Stomach smooth muscle (tissue), 2 donors: ENCODE measurements around the gene PXK.
A peak's percentile ranks its signal among the peaks of the same experiment; 100 is the strongest.

Experiments
- H3K27ac ChIP-seq: one replicate; pipeline ENCODE4 v1.7.0; 2013; ENCODE audit warnings: mild to moderate bottlenecking, low read length, inconsistent platforms
- H3K27me3 ChIP-seq, 2 donors: one replicate each; pipeline ENCODE4 v1.7.0; 2013; ENCODE audit warnings: low read length in 2 of 2; ENCODE audit not compliant: insufficient read depth in 2 of 2, control insufficient read depth in 1 of 2
- H3K36me3 ChIP-seq, 2 donors: one replicate each; pipeline ENCODE4 v1.7.0; 2013; ENCODE audit warnings: low read length in 2 of 2; ENCODE audit not compliant: control insufficient read depth in 2 of 2, insufficient read depth in 2 of 2
- H3K4me1 ChIP-seq: one replicate; pipeline ENCODE4 v1.7.0; 2013; ENCODE audit warnings: low read length; ENCODE audit not compliant: control insufficient read depth, insufficient read depth
- H3K4me3 ChIP-seq, 2 donors: one replicate each; pipeline ENCODE4 v1.7.0; 2013; ENCODE audit warnings: low read length in 2 of 2
- H3K9ac ChIP-seq, 2 donors: one replicate each; pipeline ENCODE4 v1.7.0; 2013; ENCODE audit warnings: low read length in 2 of 2, mild to moderate bottlenecking in 1 of 2
- H3K9me3 ChIP-seq, 2 donors: one replicate each; pipeline ENCODE4 v1.7.0; 2013; ENCODE audit warnings: low read length in 2 of 2; ENCODE audit not compliant: control insufficient read depth in 2 of 2
- donor health status: healthy.
- donor health status: Pancreatic carcinoma.

The PXK gene

DNA sequence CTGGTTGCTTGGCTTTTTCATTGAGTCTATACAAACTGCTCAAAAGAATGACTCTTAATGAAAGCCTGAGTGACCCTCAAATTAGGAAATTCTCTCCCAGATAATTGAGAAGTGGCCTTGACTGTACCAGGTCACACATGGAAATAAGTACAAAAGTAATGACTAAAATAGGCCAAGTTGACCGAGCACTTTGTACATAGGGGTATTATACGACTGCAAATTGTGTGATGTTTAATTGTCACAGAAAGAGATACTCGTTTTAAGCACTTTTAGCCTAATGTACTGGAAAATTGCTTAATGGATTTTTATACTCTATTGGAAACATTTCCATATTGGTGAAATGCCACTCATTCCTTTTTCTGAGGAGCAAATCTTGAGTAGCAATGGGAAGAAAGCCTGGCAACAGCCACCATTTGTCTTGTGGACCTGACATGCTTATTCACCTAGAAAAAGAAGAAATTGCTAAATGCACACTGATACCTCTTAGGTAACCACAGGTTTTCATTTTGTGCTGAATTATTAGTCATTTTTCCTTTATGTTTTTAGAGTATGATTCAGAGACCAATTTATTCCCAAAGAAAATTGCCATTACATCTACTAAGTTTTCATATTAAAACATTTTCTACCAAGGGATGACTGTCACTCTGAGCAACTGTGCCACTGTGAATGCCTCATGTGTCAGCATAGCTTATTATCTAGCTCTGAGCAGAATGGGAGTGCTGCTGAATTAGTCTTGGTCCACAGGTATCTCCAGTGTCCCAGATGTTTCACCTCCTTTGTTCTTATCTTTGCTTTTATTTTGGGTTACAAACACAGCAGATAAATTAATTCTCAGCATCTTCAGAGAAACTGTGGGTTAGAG lies 8.9 kb upstream of the PXK start:
- H3K4me1 ChIP-seq, result peaks cover 11% of the 10 kb centered on the region
- no peaks in the 10 kb centered on the region for H3K9me3 ChIP-seq
- H3K27ac ChIP-seq, result no peak overlapping the region
- H3K36me3 ChIP-seq, result peaks cover 4 to 7% of the 10 kb centered on the region in 2 donors
- H3K9ac ChIP-seq, result no peak overlapping the region
- H3K27me3 ChIP-seq, result no peaks in the 10 kb centered on the region
- no peak overlapping the region for H3K4me3 ChIP-seq

- Histone ChIP-seq H3K9ac (no peak overlapping the region), H3K4me3 (no peak overlapping the region), H3K27ac (peak overlapping the region; percentile 37)
These were observed 8.0 kb upstream of the PXK start for GRCh38 chr3:58324391-58325390.

DNA sequence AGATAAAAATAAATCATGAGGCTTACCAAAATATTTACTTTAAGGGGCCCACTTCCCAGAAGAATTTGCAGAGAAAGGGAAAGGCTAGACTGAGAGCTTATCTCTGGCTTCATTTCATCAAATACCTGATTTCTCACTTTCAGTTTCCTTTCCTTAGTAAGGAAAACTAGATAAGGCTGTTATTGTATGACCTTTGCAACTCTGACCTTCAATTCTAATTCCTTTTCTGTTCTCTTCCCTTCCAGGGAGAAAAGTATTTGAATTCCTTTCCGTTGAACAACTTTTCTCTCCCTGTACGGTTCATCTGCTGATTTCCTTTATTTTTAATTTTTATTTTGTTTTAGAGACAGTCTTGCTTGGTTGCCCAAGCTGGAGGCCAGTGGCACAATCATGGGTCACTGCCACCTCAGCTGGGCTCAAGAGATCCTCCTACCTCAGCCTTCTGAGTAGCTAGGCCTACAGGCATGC lies 7.1 kb upstream of the PXK start:
- H3K4me3 ChIP-seq, result no peak overlapping the region
- peaks cover 0 to 2% of the 10 kb centered on the region in 2 donors for H3K36me3 ChIP-seq
- peak overlapping the region in 1 of 2 donors; percentile 14 for H3K9ac ChIP-seq
- peaks cover 11% of the 10 kb centered on the region for H3K4me1 ChIP-seq
- no peaks in the 10 kb centered on the region for H3K9me3 ChIP-seq
- peak overlapping the region; percentile 37 for H3K27ac ChIP-seq
- H3K27me3 ChIP-seq, result no peaks in the 10 kb centered on the region

More at GRCh38 chr3:58324391-58325390, 8.0 kb upstream of the PXK start:
- no peaks in the 10 kb centered on the region for H3K27me3 ChIP-seq
- peaks cover 11% of the 10 kb centered on the region for H3K4me1 ChIP-seq
- no peaks in the 10 kb centered on the region for H3K9me3 ChIP-seq
- H3K36me3 ChIP-seq, result peaks cover 0 to 2% of the 10 kb centered on the region in 2 donors

GRCh38 chr3:58326267-58326900 lies 6.3 kb upstream of the PXK start:
- Histone ChIP-seq H3K4me3 (no peak overlapping the region), H3K9ac (no peak overlapping the region), H3K9me3 (no peaks in the 10 kb centered on the region), H3K36me3 (peaks cover 0 to 2% of the 10 kb centered on the region in 2 donors), H3K27ac (no peak overlapping the region), H3K4me1 (peaks cover 9% of the 10 kb centered on the region), H3K27me3 (no peaks in the 10 kb centered on the region)

GRCh38 chr3:58329150-58329921 lies 3.4 kb upstream of the PXK start:
- no peak overlapping the region for H3K9ac ChIP-seq
- no peaks in the 10 kb centered on the region for H3K27me3 ChIP-seq
- peaks cover 18% of the 10 kb centered on the region for H3K4me1 ChIP-seq
- H3K27ac ChIP-seq, result no peak overlapping the region
- no peaks in the 10 kb centered on the region for H3K36me3 ChIP-seq
- H3K9me3 ChIP-seq, result no peaks in the 10 kb centered on the region
- no peak overlapping the region for H3K4me3 ChIP-seq

DNA sequence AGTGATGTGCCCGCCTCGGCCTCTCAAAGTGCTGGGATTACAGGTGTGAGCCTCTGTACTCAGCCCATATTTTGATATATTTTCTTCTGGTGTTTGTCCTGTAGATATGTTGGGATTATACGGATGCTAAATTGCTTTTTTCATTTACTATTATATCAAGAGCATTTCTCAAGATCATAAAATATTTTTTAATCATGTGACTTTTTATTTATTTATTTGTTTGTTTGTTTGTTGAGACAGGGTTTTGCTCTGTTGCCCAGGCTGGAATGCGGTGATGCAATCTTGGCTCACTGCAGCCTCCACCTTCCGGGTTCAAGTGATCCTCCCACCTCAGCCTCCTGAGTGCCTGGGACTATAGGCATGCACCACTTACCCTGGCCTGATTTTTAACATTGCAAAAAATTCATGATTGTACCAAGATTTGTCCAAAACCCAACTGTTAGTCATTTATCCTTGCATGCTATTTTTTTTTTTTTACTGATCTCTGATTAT lies 2.7 kb upstream of the PXK start:
- H3K4me3 ChIP-seq, result no peak overlapping the region
- H3K9ac ChIP-seq, result no peak overlapping the region
- no peaks in the 10 kb centered on the region for H3K27me3 ChIP-seq
- H3K4me1 ChIP-seq, result peaks cover 18% of the 10 kb centered on the region
- H3K36me3 ChIP-seq, result no peaks in the 10 kb centered on the region
- H3K27ac ChIP-seq, result no peak overlapping the region
- H3K9me3 ChIP-seq, result no peaks in the 10 kb centered on the region

DNA sequence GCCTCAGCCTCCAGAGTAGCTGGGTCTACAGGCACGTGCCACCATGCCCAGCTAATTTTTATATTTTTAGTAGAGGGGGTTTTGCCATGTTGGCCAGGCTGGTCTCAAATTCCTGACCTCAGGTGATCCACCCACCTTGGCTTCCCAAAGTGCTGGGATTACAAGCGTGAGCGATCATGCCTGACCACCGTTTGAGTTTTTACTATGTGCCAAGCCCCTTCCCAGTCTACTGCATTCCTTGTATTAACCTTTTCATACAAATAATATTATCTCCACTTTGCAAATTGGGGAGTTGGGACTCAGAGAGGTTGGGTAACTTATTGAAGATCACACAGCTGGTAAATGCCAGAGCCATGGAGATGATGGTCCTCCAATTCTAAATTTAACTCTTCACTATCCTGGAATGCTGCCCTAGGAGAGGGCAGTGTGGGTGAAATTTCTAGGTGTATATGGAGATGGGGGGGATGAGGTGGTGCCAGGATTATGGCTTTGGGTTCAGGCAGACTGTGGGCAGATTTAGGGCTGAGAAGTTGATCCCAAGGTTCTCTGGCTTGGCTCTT lies 1.0 kb upstream of the PXK start:
- H3K4me3 ChIP-seq, result no peak overlapping the region
- peak overlapping the region in 1 of 2 donors; percentile 70 for H3K9ac ChIP-seq
- H3K27ac ChIP-seq, result no peak overlapping the region
- no peaks in the 10 kb centered on the region for H3K27me3 ChIP-seq
- no peaks in the 10 kb centered on the region for H3K36me3 ChIP-seq
- no peaks in the 10 kb centered on the region for H3K9me3 ChIP-seq
- peaks cover 16% of the 10 kb centered on the region for H3K4me1 ChIP-seq

DNA sequence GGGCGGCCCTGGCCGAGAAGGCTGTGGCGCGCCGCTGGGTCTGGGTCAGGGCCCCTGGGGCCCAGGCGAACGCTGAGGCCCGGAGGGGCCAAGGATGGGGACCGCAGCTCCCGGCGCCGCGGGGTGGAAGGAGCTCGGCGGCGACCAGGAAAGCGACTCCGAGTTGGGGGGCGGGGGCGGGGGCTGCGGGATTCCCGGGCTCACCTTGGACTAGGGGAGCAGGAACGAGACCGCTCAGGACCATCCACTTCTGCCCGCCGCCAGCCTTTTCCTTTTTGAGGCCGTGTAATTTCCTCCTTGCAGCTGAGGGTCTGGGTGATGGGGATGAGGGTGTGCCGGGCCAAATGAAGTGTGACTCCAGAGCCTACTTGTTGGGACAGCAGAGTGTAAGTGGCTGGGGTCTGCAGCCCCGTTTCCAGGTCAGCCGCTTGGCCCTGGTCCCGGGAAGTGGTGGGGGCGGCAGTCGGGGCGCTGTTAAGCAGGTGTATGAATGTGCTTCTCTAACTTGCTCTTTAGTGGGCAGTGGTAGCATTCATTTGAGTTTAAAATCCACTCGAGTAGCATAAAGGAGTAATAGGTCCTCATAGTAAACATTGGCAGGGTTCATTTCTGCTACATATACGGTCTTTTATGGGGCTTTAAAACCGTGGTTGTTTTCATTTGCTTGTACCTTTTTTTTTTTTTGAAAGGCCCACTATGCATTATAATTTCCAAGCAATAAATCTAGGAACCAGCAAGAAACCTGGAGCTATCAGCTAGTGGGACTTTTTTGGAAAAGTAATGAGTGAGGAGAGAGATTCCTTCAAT lies 717 bp downstream of the PXK start:
- Histone ChIP-seq H3K9ac (peak overlapping the region; percentile 68 to 73), H3K27ac (peak overlapping the region; percentile 31), H3K4me1 (peaks cover 16% of the 10 kb centered on the region)

GRCh38 chr3:58334013-58334321 lies 1.3 kb downstream of the PXK start:
- peak overlapping the region; percentile 31 for H3K27ac ChIP-seq
- H3K4me1 ChIP-seq, result peaks cover 16% of the 10 kb centered on the region
- peaks cover 0 to 2% of the 10 kb centered on the region in 2 donors for H3K36me3 ChIP-seq
- H3K4me3 ChIP-seq, result peak overlapping the region; percentile 85 to 88
- no peaks in the 10 kb centered on the region for H3K9me3 ChIP-seq
- H3K9ac ChIP-seq, result peak overlapping the region; percentile 68 to 73
- no peaks in the 10 kb centered on the region for H3K27me3 ChIP-seq

More for the DNA sequence above, 717 bp downstream of the PXK start:
- Histone ChIP-seq H3K36me3 (peaks cover 0 to 2% of the 10 kb centered on the region in 2 donors), H3K27me3 (no peaks in the 10 kb centered on the region), H3K9me3 (no peaks in the 10 kb centered on the region), H3K4me3 (peak overlapping the region; percentile 85 to 88)
